Measurements from ENCODE around the gene CHAT.

DNA sequence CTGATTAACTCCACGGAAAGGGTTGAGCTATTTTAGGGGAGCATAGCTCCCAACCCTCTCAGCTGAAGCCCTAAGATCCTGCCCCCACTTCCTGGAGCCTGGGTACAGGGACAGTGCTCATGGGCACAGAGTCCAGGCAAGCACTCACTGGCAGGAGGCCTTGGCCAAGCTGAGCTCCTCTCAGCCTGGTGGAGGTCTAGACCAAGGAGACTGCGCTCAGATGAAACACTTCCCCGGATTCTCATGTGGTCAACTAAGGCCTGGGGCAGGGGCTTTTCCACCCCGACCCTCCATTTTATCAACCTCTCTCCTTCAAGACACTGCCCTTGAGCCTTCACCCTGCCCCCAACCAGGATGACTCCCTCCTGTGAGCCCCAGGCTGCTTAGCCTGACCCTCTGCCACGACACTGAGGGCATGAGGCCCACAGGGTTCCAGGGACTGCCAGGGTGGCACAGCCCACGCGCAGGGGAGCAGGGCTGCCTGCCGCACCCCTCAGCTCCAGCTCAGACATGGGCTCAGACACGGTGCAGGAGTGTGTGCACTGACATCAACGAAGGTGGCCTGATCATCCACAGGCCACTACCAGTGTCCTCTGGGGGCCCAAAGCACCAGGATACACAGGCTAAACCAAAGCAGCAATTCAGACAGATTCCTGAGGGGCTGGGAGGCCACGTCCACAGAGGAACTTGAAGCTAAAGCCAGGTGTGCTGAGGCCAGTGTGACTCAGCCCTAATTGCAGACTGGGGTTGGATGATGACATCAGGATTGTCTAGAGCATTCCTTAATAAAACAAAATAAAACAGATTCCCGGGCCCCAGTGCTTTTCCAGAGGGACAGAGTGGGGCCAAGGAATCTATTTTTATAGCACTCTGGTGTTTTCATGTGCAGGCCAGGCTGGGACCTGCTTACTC, 18.8 kb downstream of the CHAT start:
- no peak for TF ChIP-seq POLR2A (IDR thresholded peaks at IDR 0.05)
- TF ChIP-seq, protein P1, sequence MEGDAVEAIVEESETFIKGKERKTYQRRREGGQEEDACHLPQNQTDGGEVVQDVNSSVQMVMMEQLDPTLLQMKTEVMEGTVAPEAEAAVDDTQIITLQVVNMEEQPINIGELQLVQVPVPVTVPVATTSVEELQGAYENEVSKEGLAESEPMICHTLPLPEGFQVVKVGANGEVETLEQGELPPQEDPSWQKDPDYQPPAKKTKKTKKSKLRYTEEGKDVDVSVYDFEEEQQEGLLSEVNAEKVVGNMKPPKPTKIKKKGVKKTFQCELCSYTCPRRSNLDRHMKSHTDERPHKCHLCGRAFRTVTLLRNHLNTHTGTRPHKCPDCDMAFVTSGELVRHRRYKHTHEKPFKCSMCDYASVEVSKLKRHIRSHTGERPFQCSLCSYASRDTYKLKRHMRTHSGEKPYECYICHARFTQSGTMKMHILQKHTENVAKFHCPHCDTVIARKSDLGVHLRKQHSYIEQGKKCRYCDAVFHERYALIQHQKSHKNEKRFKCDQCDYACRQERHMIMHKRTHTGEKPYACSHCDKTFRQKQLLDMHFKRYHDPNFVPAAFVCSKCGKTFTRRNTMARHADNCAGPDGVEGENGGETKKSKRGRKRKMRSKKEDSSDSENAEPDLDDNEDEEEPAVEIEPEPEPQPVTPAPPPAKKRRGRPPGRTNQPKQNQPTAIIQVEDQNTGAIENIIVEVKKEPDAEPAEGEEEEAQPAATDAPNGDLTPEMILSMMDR (IDR thresholded peaks at IDR 0.05), result no peak

All from right lobe of liver (tissue), 4 donors.